ENCODE measurements around the gene OR2T2. TPM values are rescaled to one million over a fixed set of nuclear protein-coding genes. Genes with fewer than 3 reads are reported as not detected.
"Not testable (repeated sequence)": the region's sequence is repeated elsewhere in the genome, so short reads cannot be mapped to it uniquely, and the experiment has no call there.

The OR2T2 gene
- total RNA-seq, 1 donor from 2014 or later = not detected

GRCh38 chr1:248450466-248451145 is 5.2 kb downstream of the OR2T2 start:
- not testable (repeated sequence) for DNase-seq (ENCODE audit: low spot score)

DNA sequence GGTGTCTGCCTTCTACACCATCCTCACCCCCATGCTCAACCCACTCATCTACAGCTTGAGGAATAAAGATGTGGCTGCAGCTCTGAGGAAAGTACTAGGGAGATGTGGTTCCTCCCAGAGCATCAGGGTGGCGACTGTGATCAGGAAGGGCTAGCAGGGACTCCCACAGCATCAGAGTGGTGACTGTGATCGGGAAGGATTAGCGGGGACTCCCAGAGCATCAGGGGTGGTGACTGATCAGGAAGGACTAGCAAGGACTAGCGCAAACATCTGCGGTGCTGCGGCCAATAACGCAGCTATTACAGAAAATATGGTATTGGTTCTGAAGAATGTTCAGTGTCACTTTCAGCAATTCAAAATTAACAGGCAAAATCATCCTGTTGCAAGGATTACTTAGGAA is 8.2 kb downstream of the OR2T2 start:
- not testable (repeated sequence) for DNase-seq (ENCODE audit: low spot score)

- not testable (repeated sequence) for DNase-seq (ENCODE audit: low spot score)
Measured at GRCh38 chr1:248455045-248455444, 9.6 kb downstream of the OR2T2 start.

DNA sequence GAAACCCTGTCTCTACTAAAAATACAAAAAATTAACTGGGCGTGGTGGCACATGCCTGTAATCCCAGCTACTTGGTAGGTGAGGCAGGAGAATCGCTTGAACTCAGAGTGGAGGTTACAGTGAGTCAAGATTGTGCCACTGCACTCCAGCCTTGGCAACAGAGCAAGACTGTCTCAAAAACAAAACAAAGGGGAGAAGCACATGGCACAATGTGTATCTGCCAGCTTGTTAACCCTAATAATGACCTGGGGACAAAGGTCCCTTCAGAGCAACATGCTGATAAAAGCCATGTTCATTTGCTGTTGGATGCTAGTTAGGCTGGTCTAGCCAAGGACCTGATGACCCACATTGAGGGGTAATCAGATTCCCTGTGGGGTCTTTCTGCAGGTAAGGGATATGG is 11.2 kb downstream of the OR2T2 start:
- not testable (repeated sequence) for DNase-seq (ENCODE audit: low spot score)

DNA sequence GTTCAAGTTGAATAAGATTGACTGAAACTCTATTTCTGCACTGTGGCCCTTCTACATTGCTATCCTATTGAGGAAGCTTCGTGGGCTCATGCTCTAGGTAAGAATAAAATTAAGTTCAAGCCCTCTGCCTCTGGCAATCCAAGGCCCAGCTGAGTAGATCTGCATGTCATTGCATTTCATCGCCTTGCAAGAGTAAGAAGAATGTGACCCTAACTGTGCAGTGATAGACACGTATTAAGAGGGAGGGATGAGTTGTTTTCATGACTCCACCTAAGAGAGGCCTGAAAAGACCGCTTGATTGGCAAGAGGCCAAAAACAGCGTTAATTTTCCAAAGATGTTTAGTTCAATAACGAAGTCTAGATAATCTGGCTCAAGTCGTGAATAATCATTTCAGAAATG is 13.7 kb downstream of the OR2T2 start:
- not testable (repeated sequence) for DNase-seq (ENCODE audit: low spot score)

- DNase-seq (ENCODE audit: low spot score) = no peak
Measured at GRCh38 chr1:248471154-248471553, 25.7 kb downstream of the OR2T2 start.

GRCh38 chr1:248472111-248472510 is 26.7 kb downstream of the OR2T2 start:
- DNase-seq (ENCODE audit: low spot score) = not testable (repeated sequence)

- DNase-seq (ENCODE audit: low spot score) = not testable (repeated sequence)
Measured at GRCh38 chr1:248473051-248473450, 27.6 kb downstream of the OR2T2 start, which contains the start of gene OR2T3. Gene OR2T3 (plus strand): TSS chr1:248473351. CDS start chr1:248473351, 0 bp downstream.

- DNase-seq (ENCODE audit: low spot score) = not testable (repeated sequence)
Measured at GRCh38 chr1:248475660-248476059, 30.2 kb downstream of the OR2T2 start.

DNA sequence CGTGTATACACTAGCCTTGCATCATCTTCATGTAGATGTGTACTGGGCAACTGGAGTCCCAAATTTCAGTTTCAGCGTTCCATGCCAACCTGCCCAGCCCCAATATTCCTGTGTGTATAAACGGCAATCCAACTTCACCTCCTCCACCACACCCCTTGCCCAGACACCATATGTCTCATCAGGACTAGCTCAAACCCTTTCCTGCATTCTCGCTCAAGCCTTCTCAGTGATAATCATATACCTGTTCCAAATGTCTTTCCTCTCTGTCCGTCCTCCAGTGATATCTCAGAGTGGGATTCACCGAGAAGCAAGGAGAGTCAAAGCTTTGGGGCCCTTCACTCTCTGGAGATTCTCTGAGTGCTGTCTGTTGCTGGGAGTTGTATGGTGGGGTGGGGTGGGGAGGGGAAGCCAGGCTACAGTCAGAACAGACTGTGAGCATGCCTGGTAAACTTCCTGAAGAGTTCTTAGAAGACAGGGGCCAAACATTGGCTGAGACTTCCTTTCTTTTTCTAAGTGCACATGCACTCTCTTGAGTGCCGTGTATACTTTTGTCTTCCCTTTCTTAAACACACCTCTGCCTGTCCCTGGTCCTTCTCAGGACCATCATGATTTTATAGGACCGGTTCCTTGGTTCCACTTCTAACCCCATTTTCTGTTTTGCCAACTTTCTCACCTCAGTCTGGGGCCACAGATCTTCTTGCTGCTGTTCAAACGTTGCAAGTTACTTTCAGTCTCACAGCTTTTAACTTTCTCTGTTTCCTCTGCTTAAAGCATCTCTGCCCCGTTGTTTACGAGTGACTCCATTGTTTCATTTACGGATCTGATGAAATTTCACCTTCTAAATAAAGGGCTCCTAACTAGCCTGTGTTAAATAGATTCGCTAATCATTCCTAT is 36.5 kb downstream of the OR2T2 start:
- not testable (repeated sequence) for DNase-seq (ENCODE audit: low spot score)

DNA sequence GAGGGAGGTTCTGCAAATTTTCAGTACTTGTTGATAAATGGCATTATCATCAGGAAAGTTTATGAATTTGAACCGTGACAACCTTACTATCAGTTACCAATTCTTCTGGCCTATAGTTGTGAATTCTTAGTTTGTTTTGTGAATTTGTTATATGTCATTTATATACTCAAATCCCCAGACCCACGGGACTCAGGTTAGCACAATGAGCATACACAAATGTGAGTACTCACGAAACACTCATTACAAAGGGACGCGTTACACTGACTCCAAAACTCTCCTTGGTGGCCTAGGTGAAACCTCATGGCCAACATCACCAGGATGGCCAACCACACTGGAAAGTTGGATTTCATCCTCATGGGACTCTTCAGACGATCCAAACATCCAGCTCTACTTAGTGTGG is 42.9 kb downstream of the OR2T2 start, which contains the start of gene OR2T5:
Gene OR2T5, plus strand, starts transcription at position 301 of the 400 bp plus-strand sequence. Its CDS starts 0 bp downstream, at position 301.
- DNase-seq (ENCODE audit: low spot score) = not testable (repeated sequence)

DNA sequence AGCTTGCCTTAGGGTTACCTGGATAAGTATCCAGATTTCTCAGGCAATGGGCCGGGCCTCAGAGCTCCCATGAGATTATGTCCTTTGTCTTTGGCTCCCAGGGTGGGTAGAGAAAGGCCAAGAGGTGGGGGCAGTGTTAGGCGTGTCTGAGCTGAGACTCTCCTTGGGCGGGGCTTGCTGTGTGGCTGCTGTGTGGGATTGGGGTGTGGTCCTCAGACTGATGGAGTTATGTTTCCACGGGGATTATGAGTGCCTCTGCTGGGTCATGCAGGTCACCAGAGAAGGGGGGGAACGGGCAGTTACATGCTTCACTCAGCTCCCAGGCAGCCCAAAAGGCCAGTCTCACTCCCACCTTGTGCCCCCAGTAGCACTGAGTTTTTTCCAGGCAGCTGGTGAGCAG is 51.2 kb downstream of the OR2T2 start:
- DNase-seq (ENCODE audit: low spot score) = not testable (repeated sequence)

DNA sequence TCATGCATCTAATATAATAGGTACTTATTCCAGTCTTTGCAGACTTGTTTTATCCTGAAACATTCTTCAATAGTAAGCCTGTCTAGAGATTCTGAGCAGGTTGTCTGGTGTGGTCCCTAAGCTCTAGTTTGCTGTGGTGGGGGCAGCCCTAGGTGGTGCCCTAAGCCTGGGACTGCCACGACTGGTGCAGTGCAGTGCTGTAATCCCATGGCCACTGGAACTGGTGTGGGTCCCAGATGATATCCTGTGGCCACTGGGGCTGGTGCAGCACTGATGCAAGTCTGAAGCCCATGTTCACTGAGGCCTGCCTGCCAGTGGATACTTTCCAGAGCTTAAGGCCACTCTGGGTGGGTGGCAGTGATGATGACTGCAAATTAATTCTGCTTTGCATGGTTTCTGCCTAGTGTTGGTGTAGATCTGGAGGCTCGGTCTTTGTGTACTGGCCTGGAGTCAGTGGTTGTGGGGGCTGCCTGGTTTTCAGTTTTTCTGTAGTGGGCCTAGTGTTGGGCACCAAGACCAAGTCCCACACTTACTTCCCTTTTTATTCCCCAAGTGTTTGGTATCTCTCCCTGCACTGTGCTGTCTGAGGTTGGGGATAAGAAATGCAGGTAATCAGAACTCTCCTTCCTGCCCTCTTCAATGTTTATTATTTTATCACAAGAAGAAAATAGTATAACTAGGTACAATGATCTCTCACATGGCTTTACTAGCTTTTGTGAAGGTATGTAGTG is 55.0 kb downstream of the OR2T2 start:
- not testable (repeated sequence) for DNase-seq (ENCODE audit: low spot score)

Other genes starting within 250 kb of the OR2T2 start
- gene OR2M3, start 248.4 kb upstream of the OR2T2 start, total RNA-seq = not detected
- gene OR2M4, start 214.2 kb upstream of the OR2T2 start, total RNA-seq = not detected
- not detected for gene OR2T33, start 167.7 kb upstream of the OR2T2 start, total RNA-seq
- not detected for gene OR2T12, start 142.2 kb upstream of the OR2T2 start, total RNA-seq
- not detected for gene OR2M7, start 121.1 kb upstream of the OR2T2 start, total RNA-seq
- not detected for gene OR14C36, start 96.9 kb upstream of the OR2T2 start, total RNA-seq
- not detected for gene OR2T4, start 84.0 kb upstream of the OR2T2 start, total RNA-seq
- not detected for gene OR2T6, start 69.9 kb upstream of the OR2T2 start, total RNA-seq
- not detected for gene OR2T1, start 42.6 kb upstream of the OR2T2 start, total RNA-seq
- gene OR2T3, start 27.7 kb downstream of the OR2T2 start, total RNA-seq = not detected
- gene OR2T5, start 43.0 kb downstream of the OR2T2 start, total RNA-seq = not detected
- gene OR2G6, start 62.4 kb downstream of the OR2T2 start, total RNA-seq = not detected
- not detected for gene OR2T29, start 117.1 kb downstream of the OR2T2 start, total RNA-seq
- not detected for gene OR2T34, start 129.1 kb downstream of the OR2T2 start, total RNA-seq
- gene OR2T10, start 152.1 kb downstream of the OR2T2 start, total RNA-seq = not detected
- not detected for gene OR2T11, start 189.5 kb downstream of the OR2T2 start, total RNA-seq
- gene OR2T35, start 199.6 kb downstream of the OR2T2 start, total RNA-seq = not detected
- not detected for gene OR2T27, start 209.9 kb downstream of the OR2T2 start, total RNA-seq

Data from mucosa of gallbladder (tissue), 1 donor.